ENCODE data around the gene TUBA1A. TPM values are rescaled to one million over a fixed set of nuclear protein-coding genes. Genes with fewer than 3 reads are reported as not detected.
"Not testable (repeated sequence)": the region's sequence is repeated elsewhere in the genome, so short reads cannot be mapped to it uniquely, and the experiment has no call there.

TUBA1A gene
- total RNA-seq, 2 experiments from 2014 or later = 86.4 to 88.7 TPM

- CTCF ChIA-PET = interaction anchor here (1.1 to 1.5 kb wide), 2 partner anchors 40 to 50 kb away, joined by 3 to 4 read pairs; no protein-coding TSS in a partner anchor
- H3K4me3 Mint-ChIP-seq = no peak overlapping the region
- DNase-seq = no peak
- no peaks in the 10 kb centered on the region for H3K9me3 Mint-ChIP-seq
- peaks cover 7% of the 10 kb centered on the region for H3K4me1 Mint-ChIP-seq (ENCODE audit: low read depth)
- H3K27ac Mint-ChIP-seq = no peak overlapping the region
- peaks cover 3% of the 10 kb centered on the region for H3K36me3 Mint-ChIP-seq
- POLR2A ChIA-PET = no interaction called here
- intact Hi-C loops (cut with micrococcal nuclease) = no loop called here
- no peaks in the 10 kb centered on the region for H3K27me3 Mint-ChIP-seq
Measured at GRCh38 chr12:49138587-49138986, 50.3 kb downstream of the TUBA1A start.

DNA sequence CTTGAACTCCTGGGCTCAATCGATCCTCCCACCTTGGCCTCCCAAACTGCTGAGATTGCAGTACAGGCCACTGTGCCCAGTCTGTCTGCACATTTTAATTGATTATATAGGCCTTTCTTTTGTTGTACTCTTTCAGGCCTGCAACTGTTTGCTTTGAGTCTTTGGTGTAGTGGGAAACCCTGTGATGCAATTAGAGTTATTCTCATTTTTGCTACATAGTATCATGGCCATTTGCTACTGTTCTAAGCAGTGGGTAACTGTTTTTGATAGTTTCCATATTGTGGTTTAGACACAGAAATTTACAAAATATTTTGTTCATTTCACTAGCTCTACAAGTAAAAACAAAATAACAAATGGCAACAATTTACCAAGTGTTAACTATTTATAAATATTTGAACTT lies 51.4 kb downstream of the TUBA1A start:
- H3K27me3 Mint-ChIP-seq = no peaks in the 10 kb centered on the region
- no peak for DNase-seq
- no peak overlapping the region for H3K4me3 Mint-ChIP-seq
- no peaks in the 10 kb centered on the region for H3K9me3 Mint-ChIP-seq
- intact Hi-C loops (cut with micrococcal nuclease) = no loop called here
- H3K36me3 Mint-ChIP-seq = peaks cover 3% of the 10 kb centered on the region
- ChIA-PET POLR2A (no interaction called here), CTCF (interaction anchor here (0.6 to 1.5 kb wide), 5 partner anchors 39 to 149 kb away, joined by 3 to 5 read pairs (median 3); no protein-coding TSS in a partner anchor)
- H3K4me1 Mint-ChIP-seq (ENCODE audit: low read depth) = peaks cover 18% of the 10 kb centered on the region
- H3K27ac Mint-ChIP-seq = no peak overlapping the region

GRCh38 chr12:49136997-49137396 lies 51.9 kb downstream of the TUBA1A start:
- intact Hi-C loops (cut with micrococcal nuclease); H3K9me3 Mint-ChIP-seq; H3K27ac Mint-ChIP-seq; H3K27me3 Mint-ChIP-seq; DNase-seq; H3K36me3 Mint-ChIP-seq; POLR2A ChIA-PET; H3K4me3 Mint-ChIP-seq: not testable (repeated sequence)
- peaks cover 23% of the 10 kb centered on the region for H3K4me1 Mint-ChIP-seq (ENCODE audit: low read depth)
- CTCF ChIA-PET = interaction anchor here (1.4 to 1.5 kb wide), 2 partner anchors 38 to 149 kb away, joined by 3 to 4 read pairs; no protein-coding TSS in a partner anchor

Other genes starting within 250 kb of the TUBA1A start
- gene ARF3, start 231.6 kb downstream of the TUBA1A start, total RNA-seq = 100 to 1,000 TPM; 110 to 121 TPM
- under 1 TPM; 0.10 to 0.21 TPM for gene WNT10B, start 217.3 kb downstream of the TUBA1A start, total RNA-seq
- not detected for gene WNT1, start 210.8 kb downstream of the TUBA1A start, total RNA-seq
- gene DDN, start 189.7 kb downstream of the TUBA1A start, total RNA-seq = under 1 TPM; 0.22 to 0.26 TPM
- 10 to 100 TPM; 52.0 to 55.8 TPM for gene PRKAG1, start 170.3 kb downstream of the TUBA1A start, total RNA-seq
- gene KMT2D, start 128.3 kb downstream of the TUBA1A start, total RNA-seq = 10 to 100 TPM; 47.9 to 49.0 TPM
- gene RHEBL1, start 119.1 kb downstream of the TUBA1A start, total RNA-seq = 10 to 100 TPM; 15.6 to 16.1 TPM
- not detected for gene DHH, start 94.3 kb downstream of the TUBA1A start, total RNA-seq
- 10 to 100 TPM; 55.0 to 59.1 TPM for gene LMBR1L, start 78.2 kb downstream of the TUBA1A start, total RNA-seq
- 1,000 to 10,000 TPM; 2,573 to 2,575 TPM for gene TUBA1B, start 57.7 kb downstream of the TUBA1A start, total RNA-seq
- 100 to 1,000 TPM; 353 to 360 TPM for gene TUBA1C, start 76.0 kb upstream of the TUBA1A start, total RNA-seq
- gene PRPH, start 106.1 kb upstream of the TUBA1A start, total RNA-seq = not detected
- 10 to 100 TPM; 57.7 to 64.9 TPM for gene TROAP, start 134.2 kb upstream of the TUBA1A start, total RNA-seq
- gene C1QL4, start 148.1 kb upstream of the TUBA1A start, total RNA-seq = not detected
- under 1 TPM in 1 of 2 experiments, not detected in 1; 0.10 TPM for gene DNAJC22, start 157.8 kb upstream of the TUBA1A start, total RNA-seq
- 10 to 100 TPM in 1 of 2 experiments, 1 to 10 TPM in 1; 9.7 to 12.9 TPM for gene SPATS2, start 178.4 kb upstream of the TUBA1A start, total RNA-seq